Activated effector memory CD4-positive, alpha-beta T cell treated with anti-CD3 and anti-CD28 coated beads, Interleukin-2, amount 50 U/mL, for 16 hours (primary cell): ENCODE results near the gene ISLR.

Source experiments
- DNase-seq: peaks from one replicate; pipeline ENCODE4 v3.0.0-alpha.2; 2020

The ISLR gene, protein sequence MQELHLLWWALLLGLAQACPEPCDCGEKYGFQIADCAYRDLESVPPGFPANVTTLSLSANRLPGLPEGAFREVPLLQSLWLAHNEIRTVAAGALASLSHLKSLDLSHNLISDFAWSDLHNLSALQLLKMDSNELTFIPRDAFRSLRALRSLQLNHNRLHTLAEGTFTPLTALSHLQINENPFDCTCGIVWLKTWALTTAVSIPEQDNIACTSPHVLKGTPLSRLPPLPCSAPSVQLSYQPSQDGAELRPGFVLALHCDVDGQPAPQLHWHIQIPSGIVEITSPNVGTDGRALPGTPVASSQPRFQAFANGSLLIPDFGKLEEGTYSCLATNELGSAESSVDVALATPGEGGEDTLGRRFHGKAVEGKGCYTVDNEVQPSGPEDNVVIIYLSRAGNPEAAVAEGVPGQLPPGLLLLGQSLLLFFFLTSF

DNA sequence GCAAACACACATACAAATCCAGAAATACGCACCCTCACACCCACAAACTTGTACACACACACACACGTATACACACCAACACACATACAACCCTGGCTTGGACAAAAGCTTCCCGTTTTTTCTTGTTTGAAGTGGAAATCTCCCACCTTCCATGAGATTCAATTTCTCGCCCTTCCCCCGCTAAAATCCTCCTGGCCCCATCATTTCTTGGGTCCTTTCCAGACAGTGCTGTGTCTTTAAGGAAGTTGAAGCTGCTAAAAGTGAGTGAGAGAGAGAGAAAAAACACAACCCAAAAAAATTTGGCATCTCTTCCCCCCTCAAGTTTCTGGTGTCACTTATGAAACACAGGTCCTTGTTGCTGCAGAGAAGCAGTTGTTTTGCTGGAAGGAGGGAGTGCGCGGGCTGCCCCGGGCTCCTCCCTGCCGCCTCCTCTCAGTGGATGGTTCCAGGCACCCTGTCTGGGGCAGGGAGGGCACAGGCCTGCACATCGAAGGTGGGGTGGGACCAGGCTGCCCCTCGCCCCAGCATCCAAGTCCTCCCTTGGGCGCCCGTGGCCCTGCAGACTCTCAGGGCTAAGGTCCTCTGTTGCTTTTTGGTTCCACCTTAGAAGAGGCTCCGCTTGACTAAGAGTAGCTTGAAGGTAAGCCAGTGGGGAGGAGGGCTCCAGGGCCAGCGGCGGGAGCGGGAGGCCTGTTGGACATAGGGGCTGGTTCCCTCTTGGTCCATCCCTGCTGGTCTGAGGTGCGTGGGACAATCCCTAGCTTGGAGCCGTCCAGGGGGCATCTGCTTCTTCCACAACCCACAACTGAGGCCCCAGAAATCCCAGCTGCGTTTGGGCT lies at the start of gene ISLR:
TSS of gene ISLR (plus strand) at position 331 of the 839 bp plus-strand sequence. CDS start 1,149 bp downstream, outside the sequence.
- DNase-seq: peak; percentile 50

DNA sequence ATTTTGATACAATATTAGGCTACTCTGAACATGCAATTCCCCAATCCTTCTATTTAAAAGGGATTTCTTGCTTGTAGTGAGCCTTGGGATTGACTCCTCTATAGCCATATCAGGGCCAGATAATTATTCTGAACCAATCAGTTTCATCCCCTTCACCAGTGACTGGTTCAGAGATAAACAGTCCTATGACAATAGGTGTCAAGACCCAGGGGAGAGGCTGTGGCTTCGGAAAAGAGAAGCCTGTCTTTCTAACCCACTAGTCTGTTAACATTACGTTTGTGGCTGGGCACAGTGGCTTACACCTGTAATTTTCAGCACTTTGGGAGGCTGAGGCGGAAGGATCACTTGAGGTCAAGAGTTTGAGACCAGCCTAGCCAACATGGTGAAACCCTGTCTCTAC lies 49.3 kb upstream of the ISLR start:
- no peak for DNase-seq

DNA sequence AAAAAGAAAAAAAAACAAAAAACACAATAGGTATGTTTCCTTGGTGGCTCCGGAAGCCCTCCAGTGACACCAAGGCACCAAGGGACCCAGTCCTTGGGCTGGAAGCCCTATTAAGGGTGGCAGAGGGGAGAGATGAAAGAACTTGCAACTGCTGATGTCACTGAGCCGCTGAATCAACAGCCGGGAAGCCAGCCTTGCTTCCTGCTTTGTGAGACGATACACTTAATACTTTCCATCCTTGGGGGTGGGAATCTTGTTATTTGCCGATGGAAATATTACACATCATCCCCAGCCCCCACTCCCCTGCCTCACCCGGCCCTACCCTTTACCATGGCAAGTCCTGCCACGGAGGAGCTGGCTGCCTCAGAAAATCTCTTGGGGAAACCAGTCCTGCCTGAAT lies 48.8 kb upstream of the ISLR start:
- DNase-seq: no peak

DNA sequence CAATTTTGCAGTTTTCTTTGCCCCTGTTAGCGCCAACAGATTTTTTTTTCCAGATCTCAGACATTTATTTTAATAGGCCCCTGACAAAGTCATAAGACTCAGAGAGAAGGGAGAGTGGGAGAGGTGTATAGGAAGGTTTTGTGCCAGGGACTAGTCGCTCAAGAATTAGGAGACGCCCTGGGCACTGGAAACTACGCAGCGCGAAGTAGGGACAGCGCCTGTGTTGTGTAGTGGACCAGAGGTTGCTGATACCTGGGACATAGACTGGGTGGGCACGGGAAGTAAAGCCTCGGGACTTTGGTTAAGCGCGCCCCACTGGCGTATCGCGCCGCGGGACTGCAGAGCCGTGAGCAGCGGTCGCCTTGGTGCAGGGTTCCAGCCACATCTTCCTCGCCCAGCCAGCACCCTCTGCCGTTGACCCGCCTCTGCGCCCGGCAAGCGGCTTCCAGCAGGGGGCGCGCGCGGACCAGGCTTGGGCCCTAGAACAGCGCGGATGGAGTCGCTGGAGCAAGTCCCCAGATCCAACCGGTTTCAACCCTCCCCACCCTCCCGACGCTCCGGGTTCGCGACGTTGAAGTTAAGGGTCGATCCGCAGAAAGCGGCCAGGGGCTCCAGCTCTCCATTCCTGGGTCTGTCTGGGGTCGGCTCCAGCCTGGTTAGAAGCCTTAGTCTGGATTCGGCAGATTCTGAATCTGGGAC lies 46.1 kb upstream of the ISLR start:
- peak; percentile 93 for DNase-seq

DNA sequence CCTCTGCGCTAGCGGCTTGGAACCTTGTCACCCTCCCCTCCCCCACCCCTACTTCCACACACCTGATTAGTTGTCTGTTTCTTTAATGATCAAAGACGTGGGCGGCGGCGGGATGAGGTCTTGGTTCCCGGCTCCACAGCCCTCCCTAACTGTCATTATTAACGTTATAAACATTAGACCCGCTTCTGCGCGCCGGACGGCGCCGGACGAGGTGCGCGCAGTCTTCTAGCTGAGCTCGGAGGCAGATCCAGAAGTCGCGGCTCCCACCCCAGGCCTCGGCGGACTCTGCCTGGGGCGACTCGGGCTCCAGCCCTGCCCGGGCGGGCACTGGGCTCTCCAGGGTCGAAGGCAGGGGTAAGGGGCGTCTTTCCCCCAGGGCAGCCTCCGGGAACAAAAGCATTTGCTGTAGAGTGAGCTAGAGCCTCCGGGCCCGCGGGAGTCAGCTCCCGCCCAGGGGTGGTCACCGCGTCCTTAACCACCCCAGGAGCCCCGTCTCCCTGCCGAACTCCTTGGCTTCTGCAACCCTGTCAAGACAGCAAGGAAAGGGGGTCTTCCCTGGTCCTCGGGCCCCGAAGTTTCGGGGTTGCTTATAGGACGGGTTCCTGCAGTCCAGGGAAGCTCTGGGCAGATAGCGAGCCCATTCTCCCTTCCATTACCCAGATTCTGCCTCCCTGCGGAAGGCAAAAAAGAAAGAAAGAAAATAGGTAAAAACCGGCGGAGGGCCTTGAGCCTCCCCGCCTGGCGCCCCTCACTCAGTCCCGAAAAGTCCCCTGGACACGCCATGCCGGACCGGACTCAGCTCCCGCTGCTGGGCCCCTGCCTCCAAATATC lies 45.3 kb upstream of the ISLR start:
- no peak for DNase-seq

DNA sequence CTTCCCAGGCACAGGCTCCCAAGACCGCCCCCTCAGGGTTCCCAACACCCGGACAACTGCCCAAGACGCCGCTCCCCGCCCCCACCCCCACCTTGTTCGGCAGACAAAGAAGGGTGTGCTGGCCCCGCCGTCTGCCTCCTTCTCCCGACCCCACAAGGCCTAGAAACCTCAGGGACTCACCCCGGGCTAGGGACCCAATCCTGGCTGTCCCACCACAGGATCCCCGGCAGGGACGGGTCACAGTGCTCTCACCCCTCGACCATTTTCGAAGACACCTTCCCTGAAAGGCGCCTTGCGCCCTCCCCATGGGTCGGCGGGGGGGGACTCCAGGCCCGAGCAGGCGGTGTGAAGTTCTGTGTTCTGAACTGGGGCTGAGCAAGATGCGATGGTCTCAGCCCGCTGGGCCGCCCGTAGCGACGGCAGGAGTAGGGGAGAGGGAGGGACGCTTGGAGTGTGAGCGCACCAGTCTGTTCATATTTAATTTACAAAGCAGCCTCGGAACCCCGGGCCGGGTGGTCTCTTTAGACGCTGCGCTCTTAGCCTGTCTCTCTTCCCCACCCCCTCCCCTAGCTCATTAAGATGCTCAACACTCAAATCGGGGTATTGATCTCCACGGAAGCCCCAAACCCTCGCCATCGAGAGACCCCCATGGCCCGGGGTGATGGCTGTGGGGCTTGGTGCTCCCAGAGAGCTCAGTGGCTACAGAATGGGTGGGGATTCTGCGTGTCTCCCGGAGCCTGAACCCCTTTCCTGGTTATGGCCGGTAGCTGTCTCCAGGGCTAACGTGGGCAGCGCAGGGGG lies 44.5 kb upstream of the ISLR start:
- no peak for DNase-seq

DNA sequence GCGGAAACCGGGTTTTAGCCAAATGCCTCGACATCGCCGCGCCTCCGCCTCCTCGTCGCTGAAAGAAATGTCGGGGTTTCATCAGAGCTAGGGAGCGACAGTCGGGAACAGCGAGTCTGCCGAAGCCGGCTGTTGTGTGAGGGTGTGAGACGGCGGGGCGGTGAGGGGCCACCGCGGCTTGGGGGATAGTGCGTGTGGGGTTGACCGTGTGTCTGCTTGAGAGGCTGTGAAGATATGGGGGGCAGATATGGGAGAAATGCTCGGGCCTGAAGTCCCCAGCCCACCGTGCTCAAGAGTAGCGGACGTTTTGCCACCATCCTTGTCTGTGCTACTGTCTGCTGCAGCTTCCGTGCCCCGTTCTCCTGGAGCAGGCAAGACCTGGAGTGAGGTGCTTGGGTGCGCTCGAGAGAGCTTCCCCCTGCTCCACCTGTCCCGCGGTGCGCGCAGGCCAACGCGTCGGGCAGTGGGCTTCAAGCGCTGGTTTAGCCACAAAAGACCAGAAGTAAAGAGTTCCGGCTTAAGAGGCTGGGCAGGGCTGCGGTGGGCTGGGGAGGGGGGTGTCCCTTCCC lies 43.8 kb upstream of the ISLR start:
- no peak for DNase-seq

DNA sequence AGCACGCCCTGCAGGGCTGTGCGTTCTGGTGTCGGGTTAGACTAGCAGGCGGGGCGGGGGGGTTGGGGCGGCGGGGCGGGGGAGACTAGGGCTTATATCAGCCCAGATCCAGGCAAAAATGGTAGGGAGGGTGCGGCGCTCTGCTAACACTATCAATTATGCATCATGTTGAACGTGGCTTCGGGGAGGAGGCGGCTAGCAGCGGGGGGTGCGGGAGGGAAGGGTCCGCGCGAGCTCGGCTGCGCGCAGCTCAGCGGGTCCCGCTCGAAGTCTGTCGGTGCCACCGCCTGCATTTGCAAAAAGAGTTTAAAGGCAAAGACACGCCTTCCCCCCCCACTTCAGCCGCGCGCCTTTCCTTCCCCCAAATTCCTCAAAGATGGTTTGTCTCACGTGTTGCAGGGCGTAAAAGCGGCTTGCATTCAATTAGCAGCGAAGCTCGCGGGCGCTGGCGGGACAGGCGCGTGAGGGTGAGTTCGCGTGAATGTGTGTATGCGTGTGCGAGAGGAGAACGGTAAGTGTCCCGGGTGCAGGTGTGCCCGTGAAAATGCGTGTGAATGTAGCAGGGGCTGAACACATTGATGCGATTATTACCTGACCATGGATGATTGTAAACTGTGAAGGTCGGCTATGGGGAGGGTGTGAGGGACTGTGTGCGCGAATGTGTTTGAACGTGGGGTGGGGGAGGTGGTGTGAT lies 43.2 kb upstream of the ISLR start, which contains the start of gene ISLR2:
TSS of gene ISLR2 (plus strand) at position 432 of the 694 bp plus-strand sequence. CDS start 2,169 bp downstream, outside the sequence.
- no peak for DNase-seq

DNA sequence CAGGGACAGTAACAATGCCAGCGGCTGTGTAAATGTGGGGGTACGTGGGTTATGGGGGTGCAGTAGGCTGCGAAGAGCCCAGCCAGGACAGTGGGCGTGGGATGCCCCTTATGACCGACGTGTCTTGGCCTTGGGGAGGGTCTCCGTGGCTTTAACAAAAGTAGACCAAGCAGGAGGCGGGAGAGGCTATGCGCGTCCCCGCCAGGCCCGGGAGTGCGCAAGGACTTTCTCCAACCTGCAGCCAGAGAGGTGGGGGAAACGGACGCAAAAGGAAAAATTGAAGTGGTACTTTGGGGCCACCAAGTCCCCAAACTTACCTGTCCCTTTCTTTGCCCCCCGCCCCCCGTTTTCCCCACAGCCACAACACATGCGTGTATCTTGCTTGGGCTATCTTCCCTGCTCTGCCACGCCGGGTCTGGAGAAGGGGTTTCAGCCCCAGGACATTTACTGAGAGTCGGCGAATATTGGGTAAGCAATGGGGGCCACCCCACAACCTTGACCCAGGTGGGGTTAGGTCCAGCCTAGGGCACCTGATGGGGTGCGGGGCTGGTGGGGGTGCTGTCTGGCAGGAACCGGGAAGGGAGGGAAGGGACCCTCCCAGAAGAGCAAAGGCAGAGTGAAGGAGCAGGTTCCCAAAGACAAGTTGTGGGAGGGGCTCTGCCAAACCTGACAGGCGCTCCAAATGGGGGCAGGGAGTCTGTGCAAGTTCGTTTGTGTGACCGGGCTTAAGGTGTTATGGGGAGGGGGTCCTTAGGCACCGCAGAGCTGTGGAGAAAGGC lies 42.5 kb upstream of the ISLR start:
- DNase-seq: no peak

DNA sequence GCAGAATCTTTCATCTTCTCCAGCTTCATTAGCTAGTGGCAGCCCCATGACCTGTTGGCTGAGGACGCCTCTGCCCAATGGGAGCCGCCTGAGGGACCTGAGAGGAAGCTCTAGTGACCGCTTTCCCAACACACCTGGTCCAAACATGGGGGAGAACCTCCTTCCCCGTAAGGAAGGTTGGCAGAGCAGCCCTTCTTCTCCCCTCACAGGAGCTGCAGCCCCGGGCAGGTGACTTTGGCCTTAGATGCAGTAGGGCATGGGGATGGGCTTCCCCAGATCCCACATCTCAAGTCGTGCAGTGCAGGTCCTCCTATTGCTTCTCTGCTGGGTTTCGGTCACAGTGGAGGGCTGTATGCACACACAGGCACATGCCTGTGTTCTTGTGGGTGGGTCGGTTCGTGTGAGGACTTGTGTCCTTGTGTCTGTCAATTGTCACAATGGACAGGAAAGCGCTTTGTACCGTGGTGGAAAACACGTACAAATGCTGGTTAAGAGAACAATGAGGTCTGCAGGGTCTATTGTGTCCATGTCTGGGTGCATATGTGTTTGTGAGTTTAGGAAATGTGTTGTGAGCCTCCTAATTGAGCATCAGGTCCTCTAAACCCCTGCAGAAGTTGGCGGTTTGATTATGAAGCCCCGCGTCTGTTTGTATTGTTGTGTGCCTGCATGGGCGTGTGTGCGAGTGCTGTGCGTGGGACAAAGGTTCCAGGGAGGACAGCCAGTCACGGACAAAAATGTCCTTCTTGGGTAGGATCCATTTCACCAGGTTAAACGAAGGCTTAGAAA lies 41.7 kb upstream of the ISLR start:
- no peak for DNase-seq

DNA sequence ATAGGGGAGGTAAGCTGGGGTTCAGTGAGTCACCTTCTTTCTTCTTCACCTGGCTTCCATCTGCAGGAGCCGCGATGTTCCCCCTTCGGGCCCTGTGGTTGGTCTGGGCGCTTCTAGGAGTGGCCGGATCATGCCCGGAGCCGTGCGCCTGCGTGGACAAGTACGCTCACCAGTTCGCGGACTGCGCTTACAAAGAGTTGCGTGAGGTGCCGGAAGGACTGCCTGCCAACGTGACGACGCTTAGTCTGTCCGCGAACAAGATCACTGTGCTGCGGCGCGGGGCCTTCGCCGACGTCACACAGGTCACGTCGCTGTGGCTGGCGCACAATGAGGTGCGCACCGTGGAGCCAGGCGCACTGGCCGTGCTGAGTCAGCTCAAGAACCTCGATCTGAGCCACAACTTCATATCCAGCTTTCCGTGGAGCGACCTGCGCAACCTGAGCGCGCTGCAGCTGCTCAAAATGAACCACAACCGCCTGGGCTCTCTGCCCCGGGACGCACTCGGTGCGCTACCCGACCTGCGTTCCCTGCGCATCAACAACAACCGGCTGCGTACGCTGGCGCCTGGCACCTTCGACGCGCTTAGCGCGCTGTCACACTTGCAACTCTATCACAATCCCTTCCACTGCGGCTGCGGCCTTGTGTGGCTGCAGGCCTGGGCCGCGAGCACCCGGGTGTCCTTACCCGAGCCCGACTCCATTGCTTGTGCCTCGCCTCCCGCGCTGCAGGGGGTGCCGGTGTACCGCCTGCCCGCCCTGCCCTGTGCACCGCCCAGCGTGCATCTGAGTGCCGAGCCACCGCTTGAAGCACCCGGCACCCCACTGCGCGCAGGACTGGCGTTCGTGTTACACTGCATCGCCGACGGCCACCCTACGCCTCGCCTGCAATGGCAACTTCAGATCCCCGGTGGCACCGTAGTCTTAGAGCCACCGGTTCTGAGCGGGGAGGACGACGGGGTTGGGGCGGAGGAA lies 40.5 kb upstream of the ISLR start:
- no peak for DNase-seq

DNA sequence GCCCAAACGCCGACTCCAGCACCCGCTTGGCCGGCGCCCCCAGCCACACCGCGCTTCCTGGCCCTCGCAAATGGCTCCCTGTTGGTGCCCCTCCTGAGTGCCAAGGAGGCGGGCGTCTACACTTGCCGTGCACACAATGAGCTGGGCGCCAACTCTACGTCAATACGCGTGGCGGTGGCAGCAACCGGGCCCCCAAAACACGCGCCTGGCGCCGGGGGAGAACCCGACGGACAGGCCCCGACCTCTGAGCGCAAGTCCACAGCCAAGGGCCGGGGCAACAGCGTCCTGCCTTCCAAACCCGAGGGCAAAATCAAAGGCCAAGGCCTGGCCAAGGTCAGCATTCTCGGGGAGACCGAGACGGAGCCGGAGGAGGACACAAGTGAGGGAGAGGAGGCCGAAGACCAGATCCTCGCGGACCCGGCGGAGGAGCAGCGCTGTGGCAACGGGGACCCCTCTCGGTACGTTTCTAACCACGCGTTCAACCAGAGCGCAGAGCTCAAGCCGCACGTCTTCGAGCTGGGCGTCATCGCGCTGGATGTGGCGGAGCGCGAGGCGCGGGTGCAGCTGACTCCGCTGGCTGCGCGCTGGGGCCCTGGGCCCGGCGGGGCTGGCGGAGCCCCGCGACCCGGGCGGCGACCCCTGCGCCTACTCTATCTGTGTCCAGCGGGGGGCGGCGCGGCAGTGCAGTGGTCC lies 39.7 kb upstream of the ISLR start:
- no peak for DNase-seq

DNA sequence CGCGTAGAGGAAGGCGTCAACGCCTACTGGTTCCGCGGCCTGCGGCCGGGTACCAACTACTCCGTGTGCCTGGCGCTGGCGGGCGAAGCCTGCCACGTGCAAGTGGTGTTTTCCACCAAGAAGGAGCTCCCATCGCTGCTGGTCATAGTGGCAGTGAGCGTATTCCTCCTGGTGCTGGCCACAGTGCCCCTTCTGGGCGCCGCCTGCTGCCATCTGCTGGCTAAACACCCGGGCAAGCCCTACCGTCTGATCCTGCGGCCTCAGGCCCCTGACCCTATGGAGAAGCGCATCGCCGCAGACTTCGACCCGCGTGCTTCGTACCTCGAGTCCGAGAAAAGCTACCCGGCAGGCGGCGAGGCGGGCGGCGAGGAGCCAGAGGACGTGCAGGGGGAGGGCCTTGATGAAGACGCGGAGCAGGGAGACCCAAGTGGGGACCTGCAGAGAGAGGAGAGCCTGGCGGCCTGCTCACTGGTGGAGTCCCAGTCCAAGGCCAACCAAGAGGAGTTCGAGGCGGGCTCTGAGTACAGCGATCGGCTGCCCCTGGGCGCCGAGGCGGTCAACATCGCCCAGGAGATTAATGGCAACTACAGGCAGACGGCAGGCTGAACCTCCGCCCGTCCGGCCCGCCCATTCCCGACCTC lies 39.0 kb upstream of the ISLR start:
- no peak for DNase-seq

DNA sequence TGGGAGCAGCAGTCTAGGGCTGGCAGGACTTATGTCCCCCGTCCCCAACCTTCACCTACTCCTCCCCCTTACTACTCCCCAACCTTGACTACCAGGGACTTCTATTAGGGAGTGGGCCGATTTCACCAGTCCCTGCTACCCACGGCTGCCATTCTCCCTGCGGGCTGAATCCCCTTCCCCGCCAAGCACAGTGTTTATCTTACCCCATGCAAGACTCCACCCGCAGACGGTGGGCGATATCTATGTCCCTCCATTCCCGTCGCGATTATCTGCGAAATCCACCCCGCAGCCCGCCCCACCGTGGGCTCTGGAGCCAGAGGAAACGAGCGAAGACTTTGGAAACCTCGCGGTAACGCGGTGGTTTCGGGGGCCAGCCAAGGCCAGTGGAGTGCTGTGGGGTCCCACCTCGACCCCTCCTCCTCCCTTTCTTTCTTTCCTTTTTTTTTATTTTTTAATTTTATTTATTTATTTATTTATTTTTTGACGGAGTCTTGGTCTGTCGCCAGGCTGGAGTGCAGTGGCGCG lies 38.4 kb upstream of the ISLR start:
- no peak for DNase-seq

DNA sequence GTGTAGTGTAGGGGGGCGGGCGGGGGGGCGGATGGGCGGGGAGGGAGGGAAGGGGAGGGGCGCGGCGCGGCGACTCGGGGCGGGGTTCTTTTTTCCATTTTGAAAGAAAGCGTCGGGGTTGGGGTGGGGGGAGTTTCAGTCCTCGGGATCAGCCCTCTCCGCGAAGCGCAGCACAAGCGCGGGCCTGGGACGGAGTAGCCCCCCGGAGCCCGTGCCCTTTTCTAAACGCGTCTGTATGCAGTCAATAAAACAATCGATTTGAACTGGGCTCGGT lies 37.0 kb upstream of the ISLR start:
- no peak for DNase-seq

DNA sequence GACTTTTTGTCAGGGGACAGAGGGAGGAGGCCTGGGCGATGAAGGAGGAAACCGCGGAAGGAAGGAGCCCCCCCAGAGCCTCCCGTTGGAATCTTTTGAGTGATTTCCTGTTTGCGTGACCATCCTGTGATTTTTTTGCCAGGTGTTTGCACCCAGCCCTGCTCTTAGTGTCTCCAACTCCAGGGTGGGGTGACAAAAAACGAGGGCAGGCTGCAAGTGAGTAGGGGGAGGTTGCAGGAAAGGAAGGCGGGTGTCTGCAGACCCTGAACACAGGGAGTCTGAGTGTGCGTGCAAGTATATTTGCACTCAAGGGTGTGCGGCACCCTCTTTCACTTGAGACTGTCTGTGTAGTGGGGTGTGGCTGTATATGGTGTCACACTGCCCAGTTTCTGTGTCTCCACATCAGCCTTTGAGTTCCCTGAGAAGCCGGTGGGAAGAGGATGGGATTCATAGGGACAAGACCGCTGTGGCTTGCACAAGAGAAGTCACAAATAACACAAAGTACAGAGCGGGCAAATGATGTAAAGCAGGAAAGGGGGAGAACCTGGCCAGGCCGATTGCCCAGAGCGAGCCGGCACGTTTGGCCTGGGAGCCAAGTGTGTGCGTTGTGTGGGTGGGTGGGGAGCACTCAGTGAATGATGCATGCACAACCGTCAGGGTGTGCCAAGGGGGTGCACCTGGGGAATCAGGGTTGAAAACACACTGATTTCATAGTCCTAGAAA lies 36.5 kb upstream of the ISLR start:
- DNase-seq: no peak
